GM12878 (cell line): Measurements from ENCODE around the gene SCN3B.

ENCODE experiments used
- CBFB ChIP-seq: IDR thresholded peaks from 2 replicates; pipeline ENCODE4 v1.6.1; 2016; ENCODE audit warnings: antibody characterized with exemption, low read depth
- CHD4 ChIP-seq: fragments of 200-600 bp; sonication (generic); IDR thresholded peaks from 2 replicates; pipeline ENCODE4 v1.6.1; 2016; ENCODE audit warnings: mild to moderate bottlenecking
- CTCF ChIP-seq, 3 experiments: IDR thresholded peaks in 2 of 3; conservative IDR thresholded peaks in 1 of 3; 2 replicates each; pipeline ENCODE4 v1.5.1; 2011; ENCODE audit warnings: low read depth in 3 of 3, low read length in 3 of 3, mild to moderate bottlenecking in 3 of 3, control low read depth in 2 of 3, moderate library complexity in 2 of 3, inconsistent platforms in 1 of 3, mixed read lengths in 1 of 3; ENCODE audit not compliant: control insufficient read depth in 2 of 3, insufficient read depth in 1 of 3; ENCODE audit errors: extremely low read depth in 1 of 3
- EZH2 ChIP-seq: IDR thresholded peaks from 2 replicates; pipeline ENCODE4 v1.6.1; 2012; ENCODE audit warnings: low read depth, mild to moderate bottlenecking, control low read depth, inconsistent platforms, low read length, borderline replicate concordance; ENCODE audit not compliant: control insufficient read depth
- GATAD2B ChIP-seq: fragments of 450-650 bp; conservative IDR thresholded peaks from 2 replicates; pipeline ENCODE4 v1.6.1; 2017; ENCODE audit warnings: low read depth, mild to moderate bottlenecking, moderate library complexity
- POLR2A ChIP-seq: IDR thresholded peaks from 2 replicates; pipeline ENCODE4 v1.6.1; 2011; ENCODE audit warnings: low read depth, mild to moderate bottlenecking, low read length
- POLR2AphosphoS5 ChIP-seq: IDR thresholded peaks from 2 replicates; pipeline ENCODE4 v1.6.1; 2011; ENCODE audit warnings: mild to moderate bottlenecking, low read length, inconsistent platforms
- RCOR1 ChIP-seq: conservative IDR thresholded peaks from 2 replicates; pipeline ENCODE4 v1.6.1; 2012; ENCODE audit warnings: low read depth, low read length, improper control_type of control experiment
- SP1 ChIP-seq: IDR thresholded peaks from one replicate; pipeline ENCODE4 v1.6.1; 2011; ENCODE audit warnings: low read depth, low read length
- YBX1 ChIP-seq: fragments of 450-650 bp; IDR thresholded peaks from 2 replicates; pipeline ENCODE4 v1.6.1; 2016; ENCODE audit warnings: antibody characterized with exemption
- ZBTB33 ChIP-seq: fragments of 450-650 bp; IDR thresholded peaks from 2 replicates; pipeline ENCODE4 v1.6.1; 2017; ENCODE audit warnings: mild to moderate bottlenecking
- ZNF24 ChIP-seq: fragments of 450-650 bp; IDR thresholded peaks from 2 replicates; pipeline ENCODE4 v1.6.1; 2017; ENCODE audit warnings: antibody characterized with exemption, mild to moderate bottlenecking
- ZNF274 ChIP-seq: IDR thresholded peaks from one replicate; pipeline ENCODE4 v1.8.0; 2011; ENCODE audit not compliant: insufficient read length, insufficient read depth
- TF ChIP-seq, protein P1 (sequence below): IDR thresholded peaks from 2 replicates; pipeline ENCODE4 v1.6.1; 2012; ENCODE audit warnings: improper control_type of control experiment, low read depth, low read length; ENCODE audit not compliant: insufficient replicate concordance

GRCh38 chr11:123586568-123586967, 67.9 kb downstream of the SCN3B start:
- TF ChIP-seq ZBTB33: no peak
- no peak for TF ChIP-seq YBX1
- TF ChIP-seq CTCF (IDR thresholded peaks at IDR 0.05 in 2 of 3, conservative IDR thresholded peaks at IDR 0.05 in 1 of 3; ENCODE audit: control insufficient read depth in 2 of 3, extremely low read depth in 1 of 3, insufficient read depth in 1 of 3, low read depth in 3 of 3, low read length in 3 of 3): no peak
- no peak for TF ChIP-seq CHD4
- TF ChIP-seq ZNF24: no peak
- TF ChIP-seq, protein P1, sequence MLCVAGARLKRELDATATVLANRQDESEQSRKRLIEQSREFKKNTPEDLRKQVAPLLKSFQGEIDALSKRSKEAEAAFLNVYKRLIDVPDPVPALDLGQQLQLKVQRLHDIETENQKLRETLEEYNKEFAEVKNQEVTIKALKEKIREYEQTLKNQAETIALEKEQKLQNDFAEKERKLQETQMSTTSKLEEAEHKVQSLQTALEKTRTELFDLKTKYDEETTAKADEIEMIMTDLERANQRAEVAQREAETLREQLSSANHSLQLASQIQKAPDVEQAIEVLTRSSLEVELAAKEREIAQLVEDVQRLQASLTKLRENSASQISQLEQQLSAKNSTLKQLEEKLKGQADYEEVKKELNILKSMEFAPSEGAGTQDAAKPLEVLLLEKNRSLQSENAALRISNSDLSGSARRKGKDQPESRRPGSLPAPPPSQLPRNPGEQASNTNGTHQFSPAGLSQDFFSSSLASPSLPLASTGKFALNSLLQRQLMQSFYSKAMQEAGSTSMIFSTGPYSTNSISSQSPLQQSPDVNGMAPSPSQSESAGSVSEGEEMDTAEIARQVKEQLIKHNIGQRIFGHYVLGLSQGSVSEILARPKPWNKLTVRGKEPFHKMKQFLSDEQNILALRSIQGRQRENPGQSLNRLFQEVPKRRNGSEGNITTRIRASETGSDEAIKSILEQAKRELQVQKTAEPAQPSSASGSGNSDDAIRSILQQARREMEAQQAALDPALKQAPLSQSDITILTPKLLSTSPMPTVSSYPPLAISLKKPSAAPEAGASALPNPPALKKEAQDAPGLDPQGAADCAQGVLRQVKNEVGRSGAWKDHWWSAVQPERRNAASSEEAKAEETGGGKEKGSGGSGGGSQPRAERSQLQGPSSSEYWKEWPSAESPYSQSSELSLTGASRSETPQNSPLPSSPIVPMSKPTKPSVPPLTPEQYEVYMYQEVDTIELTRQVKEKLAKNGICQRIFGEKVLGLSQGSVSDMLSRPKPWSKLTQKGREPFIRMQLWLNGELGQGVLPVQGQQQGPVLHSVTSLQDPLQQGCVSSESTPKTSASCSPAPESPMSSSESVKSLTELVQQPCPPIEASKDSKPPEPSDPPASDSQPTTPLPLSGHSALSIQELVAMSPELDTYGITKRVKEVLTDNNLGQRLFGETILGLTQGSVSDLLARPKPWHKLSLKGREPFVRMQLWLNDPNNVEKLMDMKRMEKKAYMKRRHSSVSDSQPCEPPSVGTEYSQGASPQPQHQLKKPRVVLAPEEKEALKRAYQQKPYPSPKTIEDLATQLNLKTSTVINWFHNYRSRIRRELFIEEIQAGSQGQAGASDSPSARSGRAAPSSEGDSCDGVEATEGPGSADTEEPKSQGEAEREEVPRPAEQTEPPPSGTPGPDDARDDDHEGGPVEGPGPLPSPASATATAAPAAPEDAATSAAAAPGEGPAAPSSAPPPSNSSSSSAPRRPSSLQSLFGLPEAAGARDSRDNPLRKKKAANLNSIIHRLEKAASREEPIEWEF: no peak
- no peak for TF ChIP-seq EZH2
- no peak for TF ChIP-seq SP1
- TF ChIP-seq ZNF274: no peak
- no peak for TF ChIP-seq CBFB
- TF ChIP-seq RCOR1: no peak
- TF ChIP-seq GATAD2B: no peak
- no peak for TF ChIP-seq POLR2A
- TF ChIP-seq POLR2AphosphoS5: no peak
